OCI-LY7 (cell line): ENCODE measurements around the gene ALDH1A3.

Experiments used
- CTCF ChIP-seq: fragments of 200-600 bp; sonication (generic); conservative IDR thresholded peaks from 2 replicates; pipeline ENCODE4 v1.5.1; 2014; ENCODE audit warnings: mild to moderate bottlenecking, antibody characterized with exemption, low read length, moderate library complexity, mixed read lengths
- EZH2phosphoT487 ChIP-seq: fragments of 200-600 bp; sonication (generic); IDR thresholded peaks from 2 replicates; pipeline ENCODE4 v1.6.1; 2018; ENCODE audit warnings: low read depth, borderline replicate concordance, mild to moderate bottlenecking, mixed run types, antibody characterized with exemption, low read length, moderate library complexity, mixed read lengths

- TF ChIP-seq CTCF (no peak), EZH2phosphoT487 (no peak)
Measured at GRCh38 chr15:100832149-100832942, 47.3 kb upstream of the ALDH1A3 start.
